SK-N-MC (cell line): ENCODE results near the gene FAM98B.
"Not testable (repeated sequence)": the region's sequence is repeated elsewhere in the genome, so short reads cannot be mapped to it uniquely, and the experiment has no call there.

Source experiments
- DNase-seq: peaks from one replicate; pipeline ENCODE4 v3.0.0-alpha.2; 2011; ENCODE audit warnings: low read depth, low spot score
- H3K27ac ChIP-seq: fragments of 200-600 bp; sonication (generic); 2 replicates; pipeline ENCODE4 v1.5.1; 2016; ENCODE audit warnings: mixed run types
- H3K36me3 ChIP-seq: fragments of 200-600 bp; sonication (generic); 2 replicates; pipeline ENCODE4 v1.6.1; 2017; ENCODE audit warnings: antibody characterized with exemption, low read length, mixed read lengths; ENCODE audit not compliant: insufficient read depth
- H3K4me3 ChIP-seq: fragments of 200-600 bp; sonication (generic); 2 replicates; pipeline ENCODE4 v1.5.1; 2016
- H3K9ac ChIP-seq: fragments of 200-600 bp; sonication (generic); 2 replicates; pipeline ENCODE4 v1.8.0; 2017; ENCODE audit warnings: mixed run types, mixed read lengths; ENCODE audit not compliant: insufficient read length
- H3K9me3 ChIP-seq: fragments of 200-600 bp; sonication (generic); 2 replicates; pipeline ENCODE4 v1.6.1; 2017; ENCODE audit warnings: low read depth, mild to moderate bottlenecking, antibody characterized with exemption, low read length, moderate library complexity, mixed read lengths
- EZH2 ChIP-seq: fragments of 200-600 bp; sonication (generic); IDR thresholded peaks from one replicate; pipeline ENCODE4 v1.6.1; 2017; ENCODE audit warnings: antibody characterized with exemption
- FOXP2 ChIP-seq: optimal IDR thresholded peaks from 2 replicates; pipeline ENCODE3; 2011; ENCODE audit warnings: mild to moderate bottlenecking, moderate library complexity; ENCODE audit not compliant: insufficient read depth; ENCODE audit errors: extremely low read length, control extremely low read depth
- POLR2AphosphoS5 ChIP-seq: IDR thresholded peaks from 2 replicates; pipeline ENCODE4 v1.6.1; 2012; ENCODE audit warnings: mild to moderate bottlenecking, low read depth, low read length, borderline replicate concordance

Gene FAM98B

DNA sequence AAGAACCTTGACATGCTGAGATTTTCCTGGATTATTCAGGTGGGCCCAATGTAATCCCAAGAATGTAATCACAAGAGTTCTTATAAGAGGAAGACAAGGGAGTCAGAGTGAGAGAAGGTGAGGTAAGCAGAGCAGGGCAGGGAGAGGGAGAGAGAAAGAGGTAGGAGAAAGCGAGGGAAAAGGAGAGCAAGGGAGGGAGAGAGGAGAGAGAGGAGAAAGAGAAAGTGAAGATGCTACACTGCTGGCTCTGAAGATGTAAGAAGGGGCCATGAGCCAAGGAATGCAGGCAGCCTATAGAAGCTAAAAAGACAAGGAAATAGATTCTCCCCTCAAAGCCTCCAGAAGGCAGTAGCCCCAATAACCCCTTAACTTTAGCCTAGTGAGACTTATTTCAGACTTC is 28.7 kb upstream of the FAM98B start:
- Histone ChIP-seq H3K4me3 (no peak overlapping the region), H3K9me3 (no peaks in the 10 kb centered on the region), H3K36me3 (no peaks in the 10 kb centered on the region), H3K9ac (no peak overlapping the region), H3K27ac (no peak overlapping the region)
- DNase-seq: no peak
- TF ChIP-seq FOXP2 (no peak), POLR2AphosphoS5 (no peak), EZH2 (no peak)

DNA sequence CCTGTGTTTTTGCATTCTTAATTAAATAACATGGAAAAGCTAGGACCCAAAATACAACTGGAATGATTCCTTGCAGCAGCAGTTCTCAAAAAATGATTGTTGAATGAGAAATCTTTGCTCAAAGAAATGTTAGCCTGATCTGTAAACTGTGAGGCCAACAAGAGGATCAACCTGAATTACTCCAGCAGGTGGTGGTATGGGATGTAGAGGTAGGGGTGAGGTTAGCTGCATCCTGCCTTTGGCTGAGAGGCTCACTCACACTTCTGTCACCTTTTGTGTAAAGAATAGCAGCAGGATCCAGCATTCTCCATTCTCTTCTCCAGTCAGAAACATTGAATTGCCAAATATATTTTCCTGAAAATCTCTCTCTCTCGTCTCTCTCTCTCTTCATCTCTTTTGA is 26.5 kb upstream of the FAM98B start:
- Histone ChIP-seq H3K9me3 (no peaks in the 10 kb centered on the region), H3K9ac (no peak overlapping the region), H3K36me3 (no peaks in the 10 kb centered on the region), H3K4me3 (no peak overlapping the region), H3K27ac (no peak overlapping the region)
- TF ChIP-seq POLR2AphosphoS5 (no peak), EZH2 (no peak), FOXP2 (no peak)
- DNase-seq: no peak

DNA sequence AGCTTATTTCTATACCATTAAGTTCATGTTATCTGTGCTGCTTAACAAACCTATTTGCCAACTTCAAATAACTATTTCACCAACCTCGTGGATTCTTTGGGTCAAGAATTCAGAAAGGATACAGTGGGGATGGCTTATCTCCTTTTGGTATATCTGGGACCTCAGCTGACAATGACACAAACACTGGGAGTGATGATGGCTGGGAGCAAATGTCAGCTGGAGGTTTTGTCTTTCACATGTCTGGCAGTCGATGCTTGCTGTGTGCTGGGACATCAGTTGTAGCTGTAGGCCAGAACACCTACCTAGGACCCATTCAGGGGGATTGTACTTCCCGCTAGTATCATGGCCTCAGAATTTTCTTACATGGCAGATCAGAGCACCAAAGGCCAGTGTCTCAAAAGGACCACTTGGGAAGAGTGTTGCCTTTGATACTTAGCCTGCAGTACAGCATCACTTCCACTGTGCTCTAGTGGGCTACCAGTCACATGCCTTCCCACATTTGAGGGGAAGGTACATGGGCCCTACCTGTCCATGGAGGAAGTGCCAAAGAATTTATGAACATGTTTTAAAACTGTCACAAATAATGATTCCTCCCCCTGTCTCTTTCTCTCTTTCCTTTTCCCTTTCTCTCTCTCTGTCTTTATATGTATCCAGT is 23.7 kb upstream of the FAM98B start:
- Histone ChIP-seq H3K9me3 (no peaks in the 10 kb centered on the region), H3K9ac (no peak overlapping the region), H3K27ac (no peak overlapping the region), H3K4me3 (no peak overlapping the region), H3K36me3 (no peaks in the 10 kb centered on the region)
- DNase-seq: no peak
- TF ChIP-seq EZH2 (no peak), FOXP2 (no peak), POLR2AphosphoS5 (no peak)

DNA sequence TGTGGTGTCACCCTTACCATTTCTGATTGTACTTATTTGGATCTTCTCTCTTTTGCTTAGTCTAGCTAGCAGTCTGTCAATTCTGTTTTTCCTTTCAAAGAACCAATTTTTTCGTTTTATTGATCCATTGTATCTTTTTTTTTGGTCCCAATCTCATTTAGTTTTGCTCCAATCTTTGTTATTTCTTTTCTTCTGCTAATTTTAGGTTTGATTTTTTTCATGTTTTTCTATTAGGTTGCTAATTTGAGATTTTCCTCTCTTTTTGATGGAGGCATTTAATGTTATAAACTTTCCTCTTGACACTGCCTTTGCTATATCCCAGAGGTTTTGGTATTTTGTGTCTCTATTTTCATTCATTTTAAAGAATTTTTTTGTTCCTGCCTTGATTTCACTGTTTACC is 16.9 kb upstream of the FAM98B start:
- Histone ChIP-seq H3K4me3 (no peak overlapping the region), H3K27ac (no peak overlapping the region), H3K9ac (no peak overlapping the region), H3K36me3 (no peaks in the 10 kb centered on the region), H3K9me3 (no peaks in the 10 kb centered on the region)
- TF ChIP-seq EZH2 (no peak), POLR2AphosphoS5 (no peak), FOXP2 (no peak)
- no peak for DNase-seq

DNA sequence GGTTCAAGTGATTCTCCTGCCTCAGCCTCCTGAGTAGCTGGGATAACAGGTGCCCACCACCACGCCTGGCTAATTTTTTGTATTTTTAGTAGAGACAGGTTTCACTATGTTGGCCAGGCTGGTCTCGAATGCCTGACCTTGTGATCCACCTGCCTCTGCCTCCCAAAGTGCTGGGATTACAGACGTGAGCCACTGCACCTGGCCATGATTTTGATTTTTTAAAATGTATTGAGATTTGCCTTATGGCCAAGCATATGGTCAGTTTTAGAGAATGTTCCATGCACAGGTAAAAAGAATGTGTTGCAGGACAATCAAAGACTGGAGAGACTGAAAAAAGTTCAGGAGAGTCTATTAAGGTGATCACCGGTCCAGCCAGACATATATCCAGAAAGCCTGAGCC is 16.3 kb upstream of the FAM98B start:
- not testable (repeated sequence) for H3K9me3 ChIP-seq, H3K4me3 ChIP-seq, DNase-seq, H3K36me3 ChIP-seq, H3K27ac ChIP-seq, H3K9ac ChIP-seq

DNA sequence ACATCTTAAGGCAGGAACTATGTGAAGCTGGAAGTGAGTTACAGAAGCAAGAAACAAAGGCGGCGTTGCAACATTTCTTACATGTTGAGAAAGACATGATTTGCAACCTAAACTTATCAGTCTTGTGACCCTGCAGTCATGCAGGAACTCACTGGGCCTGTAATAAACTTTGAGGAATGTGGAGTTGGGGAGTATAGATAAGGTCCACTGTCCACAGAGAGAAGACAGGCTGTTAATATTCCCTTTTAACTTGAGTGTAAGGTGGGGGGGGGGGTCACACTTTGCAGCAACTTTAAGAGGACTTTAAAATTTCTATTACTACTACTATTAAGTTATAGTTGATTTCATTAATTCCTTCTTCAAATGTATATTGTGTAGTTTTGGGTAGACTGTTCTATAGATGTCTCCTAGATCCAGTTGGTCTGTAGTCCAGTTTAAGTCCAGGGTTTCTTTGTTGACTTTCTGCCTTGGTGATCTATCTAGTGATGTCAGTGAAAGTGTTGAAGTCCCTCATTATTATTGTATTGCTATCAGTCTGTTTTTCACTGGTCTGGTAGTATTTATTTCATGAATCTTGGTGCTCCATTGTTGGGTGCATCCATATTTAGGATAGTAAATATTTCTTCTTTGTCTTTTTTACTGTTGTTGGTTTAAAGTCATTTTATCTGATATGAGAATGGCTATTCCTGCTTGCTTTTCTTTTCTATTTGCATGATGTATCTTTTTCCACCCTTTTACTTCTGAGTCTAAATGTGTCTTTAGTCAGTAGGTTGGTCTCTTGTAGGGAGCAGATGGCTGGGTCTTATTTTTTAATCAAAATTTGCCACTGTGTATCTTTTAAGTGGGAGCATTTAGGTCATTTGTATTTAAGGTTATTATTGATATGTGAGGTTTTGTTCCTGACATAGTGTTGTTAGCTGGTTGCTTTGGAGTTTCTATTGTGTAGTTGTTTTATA is 15.6 kb upstream of the FAM98B start:
- H3K9ac ChIP-seq: no peak overlapping the region
- no peaks in the 10 kb centered on the region for H3K36me3 ChIP-seq
- no peak for DNase-seq
- TF ChIP-seq POLR2AphosphoS5 (no peak), FOXP2 (no peak), EZH2 (no peak)
- no peak overlapping the region for H3K27ac ChIP-seq
- no peaks in the 10 kb centered on the region for H3K9me3 ChIP-seq
- H3K4me3 ChIP-seq: no peak overlapping the region

DNA sequence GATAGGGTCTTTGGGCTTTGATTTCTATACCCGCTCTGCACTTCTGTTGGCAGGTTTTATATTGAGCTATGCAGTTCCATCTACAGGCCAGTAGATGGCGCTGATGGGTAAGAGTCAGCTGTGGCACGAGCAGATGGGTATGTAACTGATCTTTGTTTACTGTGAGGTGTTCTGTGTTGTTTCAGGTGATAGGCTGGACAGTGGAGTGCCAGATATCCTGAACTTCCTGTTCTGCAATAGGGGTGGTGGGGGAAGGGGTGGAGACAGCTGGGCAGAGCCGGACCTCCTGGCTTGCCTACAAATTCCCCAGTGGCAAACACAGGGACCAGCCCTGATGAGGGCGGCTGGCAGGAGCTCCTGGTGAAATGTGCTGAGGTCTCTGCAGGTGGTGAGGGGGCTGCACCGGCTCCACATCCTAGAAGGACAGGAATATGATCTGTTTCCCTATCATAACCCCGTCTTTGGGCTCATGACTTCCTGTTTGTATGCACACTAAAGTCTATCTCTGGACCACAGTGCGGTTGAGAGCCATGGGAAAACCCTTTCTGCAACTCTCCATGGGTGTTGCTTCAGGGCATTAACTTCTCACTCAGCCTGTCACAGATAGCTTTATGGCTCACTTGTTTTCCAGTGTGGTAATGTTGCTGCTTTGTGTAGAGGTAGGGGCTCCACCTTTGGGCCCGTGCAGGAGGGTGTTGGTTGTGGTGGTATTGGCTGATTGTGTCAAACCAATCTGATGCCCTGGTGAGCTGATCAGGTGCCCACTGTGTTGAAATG is 13.4 kb upstream of the FAM98B start:
- no peaks in the 10 kb centered on the region for H3K36me3 ChIP-seq
- DNase-seq: peak; percentile 12
- no peak overlapping the region for H3K9ac ChIP-seq
- H3K27ac ChIP-seq: no peak overlapping the region
- no peaks in the 10 kb centered on the region for H3K9me3 ChIP-seq
- no peak overlapping the region for H3K4me3 ChIP-seq
- no peak for TF ChIP-seq POLR2AphosphoS5
- no peak for TF ChIP-seq EZH2
- no peak for TF ChIP-seq FOXP2

DNA sequence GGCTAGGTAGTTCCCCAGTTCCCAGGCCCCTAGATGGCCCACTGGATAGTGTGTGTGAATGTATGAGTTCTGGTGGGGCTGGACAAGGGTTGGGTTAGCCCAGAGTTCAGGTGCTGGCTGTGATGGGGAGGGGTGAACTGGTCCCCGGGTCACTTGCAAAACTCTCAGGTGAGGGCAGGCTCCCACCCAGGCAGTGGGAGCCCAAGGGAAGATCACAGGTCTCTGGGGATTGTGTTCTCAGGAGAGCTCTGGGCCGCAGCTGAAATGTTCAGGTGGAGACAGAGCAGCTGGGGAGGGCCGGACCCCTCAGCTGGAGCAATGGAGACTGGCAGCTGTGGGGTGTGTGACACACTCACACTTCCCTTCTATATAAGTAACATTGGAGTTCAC is 12.8 kb upstream of the FAM98B start:
- Histone ChIP-seq H3K36me3 (no peaks in the 10 kb centered on the region), H3K9ac (no peak overlapping the region), H3K9me3 (no peaks in the 10 kb centered on the region)

More for the DNA sequence above, 12.8 kb upstream of the FAM98B start:
- no peak overlapping the region for H3K4me3 ChIP-seq
- no peak overlapping the region for H3K27ac ChIP-seq
- TF ChIP-seq FOXP2 (no peak), EZH2 (no peak), POLR2AphosphoS5 (no peak)
- no peak for DNase-seq
